ENCODE results near the gene TRIM9. TPM values are rescaled to one million over a fixed set of nuclear protein-coding genes. Genes with fewer than 3 reads are reported as not detected.

TRIM9 gene
- total and polyA plus RNA-seq, 9 donors = 0.36 to 8.7 (median 1.7) TPM

DNA sequence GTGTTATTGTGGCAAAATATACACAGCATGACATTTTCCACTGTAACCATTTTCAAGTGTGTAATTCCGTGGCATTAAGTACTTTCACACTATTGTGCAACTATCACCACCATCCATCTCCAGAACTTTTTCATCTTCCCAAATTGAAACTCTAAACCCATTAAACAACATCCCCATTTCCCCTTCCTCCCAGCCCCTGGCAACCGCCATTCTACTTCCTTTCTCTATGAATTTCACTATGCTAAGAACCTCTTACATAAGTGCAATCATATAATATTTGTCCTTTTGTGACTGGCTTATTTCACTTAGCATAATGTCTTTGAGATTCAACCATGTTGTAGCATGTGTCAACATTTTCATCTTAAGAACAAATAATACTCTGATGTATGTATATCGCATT lies 82.8 kb downstream of the TRIM9 start:
- Histone ChIP-seq H3K27ac (no peak overlapping the region), H3K27me3 (no peaks in the 10 kb centered on the region), H3K9me3 (no peaks in the 10 kb centered on the region), H3K4me3 (no peak overlapping the region), H3K36me3 (no peaks in the 10 kb centered on the region), H3K4me1 (ENCODE audit: insufficient read depth) (no peaks in the 10 kb centered on the region)
- 92 to 95% (median 95%) methylated on average over 3 of the region's 3 CpGs for WGBS, 3 donors
- TF ChIP-seq EP300 (IDR thresholded peaks at IDR 0.05) = no peak
- TF ChIP-seq, protein P1, sequence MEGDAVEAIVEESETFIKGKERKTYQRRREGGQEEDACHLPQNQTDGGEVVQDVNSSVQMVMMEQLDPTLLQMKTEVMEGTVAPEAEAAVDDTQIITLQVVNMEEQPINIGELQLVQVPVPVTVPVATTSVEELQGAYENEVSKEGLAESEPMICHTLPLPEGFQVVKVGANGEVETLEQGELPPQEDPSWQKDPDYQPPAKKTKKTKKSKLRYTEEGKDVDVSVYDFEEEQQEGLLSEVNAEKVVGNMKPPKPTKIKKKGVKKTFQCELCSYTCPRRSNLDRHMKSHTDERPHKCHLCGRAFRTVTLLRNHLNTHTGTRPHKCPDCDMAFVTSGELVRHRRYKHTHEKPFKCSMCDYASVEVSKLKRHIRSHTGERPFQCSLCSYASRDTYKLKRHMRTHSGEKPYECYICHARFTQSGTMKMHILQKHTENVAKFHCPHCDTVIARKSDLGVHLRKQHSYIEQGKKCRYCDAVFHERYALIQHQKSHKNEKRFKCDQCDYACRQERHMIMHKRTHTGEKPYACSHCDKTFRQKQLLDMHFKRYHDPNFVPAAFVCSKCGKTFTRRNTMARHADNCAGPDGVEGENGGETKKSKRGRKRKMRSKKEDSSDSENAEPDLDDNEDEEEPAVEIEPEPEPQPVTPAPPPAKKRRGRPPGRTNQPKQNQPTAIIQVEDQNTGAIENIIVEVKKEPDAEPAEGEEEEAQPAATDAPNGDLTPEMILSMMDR (IDR thresholded peaks at IDR 0.05) = no peak
- no peak for TF ChIP-seq POLR2A (IDR thresholded peaks at IDR 0.05)
- intact Hi-C loops (cut with DNase I) = no loop called here
- no peak for DNase-seq

DNA sequence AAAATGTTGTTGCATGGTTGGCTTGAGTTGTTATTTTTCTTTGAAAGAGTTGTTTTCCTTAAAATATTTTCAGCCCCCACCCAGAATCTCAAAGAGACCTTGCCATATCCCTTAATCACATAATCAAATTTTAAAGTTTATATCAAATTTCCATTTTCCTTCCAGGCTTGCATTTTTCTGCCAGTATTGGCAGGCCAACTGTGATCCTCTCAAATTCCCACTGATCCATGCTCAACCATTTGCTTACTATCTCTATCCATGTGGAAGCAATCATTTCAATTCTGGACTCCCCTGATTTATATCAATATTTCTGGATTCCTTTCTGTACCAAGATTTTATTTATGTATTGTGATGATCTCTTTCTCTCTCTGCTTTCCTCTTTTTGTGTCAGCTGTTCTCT lies 86.5 kb downstream of the TRIM9 start:
- intact Hi-C loops (cut with DNase I) = no loop called here
- H3K36me3 ChIP-seq = no peaks in the 10 kb centered on the region
- no peak overlapping the region for H3K4me3 ChIP-seq
- H3K9me3 ChIP-seq = no peaks in the 10 kb centered on the region
- no peaks in the 10 kb centered on the region for H3K27me3 ChIP-seq
- TF ChIP-seq, protein P1 (IDR thresholded peaks at IDR 0.05) = no peak
- TF ChIP-seq POLR2A (IDR thresholded peaks at IDR 0.05) (no peak), EP300 (IDR thresholded peaks at IDR 0.05) (no peak)
- DNase-seq = no peak
- no peaks in the 10 kb centered on the region for H3K4me1 ChIP-seq (ENCODE audit: insufficient read depth)
- H3K27ac ChIP-seq = no peak overlapping the region

DNA sequence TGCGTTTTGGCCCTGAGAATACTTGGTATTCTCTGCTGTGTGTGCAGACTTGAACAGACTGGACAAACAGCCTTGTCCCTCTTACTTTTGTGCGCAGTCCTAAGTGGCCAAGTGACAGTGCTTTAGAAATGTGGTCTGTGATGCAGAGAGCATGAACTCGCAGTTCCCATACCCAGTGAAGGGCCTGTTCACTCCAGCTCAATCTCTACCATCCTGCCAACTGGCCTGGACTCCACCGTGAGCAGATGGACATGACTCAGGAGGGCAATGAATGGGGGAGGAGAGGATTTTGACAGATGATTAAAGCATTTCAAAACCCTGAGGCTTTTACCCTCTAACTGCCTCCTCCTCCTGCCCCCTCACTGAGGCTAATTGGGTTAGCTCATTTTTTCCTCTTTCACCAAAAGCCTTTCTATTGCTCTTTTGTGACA lies 88.1 kb downstream of the TRIM9 start:
- no peak for DNase-seq
- no peak overlapping the region for H3K27ac ChIP-seq
- no peak for TF ChIP-seq POLR2A (IDR thresholded peaks at IDR 0.05)
- no peak for TF ChIP-seq EP300 (IDR thresholded peaks at IDR 0.05)
- TF ChIP-seq, protein P1 (IDR thresholded peaks at IDR 0.05) = no peak
- no peaks in the 10 kb centered on the region for H3K9me3 ChIP-seq
- 69 to 74% (median 70%) methylated on average over 4 of the region's 4 CpGs for WGBS, 3 donors
- intact Hi-C loops (cut with DNase I) = no loop called here
- no peak overlapping the region for H3K4me3 ChIP-seq
- H3K27me3 ChIP-seq = no peaks in the 10 kb centered on the region
- H3K4me1 ChIP-seq (ENCODE audit: insufficient read depth) = no peaks in the 10 kb centered on the region
- no peaks in the 10 kb centered on the region for H3K36me3 ChIP-seq

DNA sequence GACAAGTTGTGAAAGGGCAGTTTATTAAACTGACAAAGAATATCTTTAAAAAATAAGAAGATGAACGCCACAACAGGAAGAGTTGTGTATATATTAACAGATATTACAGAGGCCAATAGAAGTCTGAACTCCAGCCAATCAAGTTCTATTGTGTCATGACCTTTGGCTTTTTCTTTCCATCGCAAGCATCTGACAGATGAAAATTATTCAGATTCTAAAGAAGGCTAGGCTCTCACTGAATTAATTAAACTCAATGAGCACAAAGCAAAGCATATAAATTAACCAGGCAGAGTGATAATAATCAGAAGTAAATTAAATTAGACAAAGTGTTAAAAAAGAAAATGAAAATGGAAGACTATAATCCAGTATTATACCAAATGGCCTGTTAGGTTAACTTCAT lies 88.6 kb downstream of the TRIM9 start:
- 70 to 80% (median 79%) methylated on average over 2 of the region's 2 CpGs for WGBS, 3 donors
- TF ChIP-seq EP300 (IDR thresholded peaks at IDR 0.05) (no peak), POLR2A (IDR thresholded peaks at IDR 0.05) (no peak)
- TF ChIP-seq, protein P1 (IDR thresholded peaks at IDR 0.05) = no peak
- Histone ChIP-seq H3K27me3 (no peaks in the 10 kb centered on the region), H3K36me3 (no peaks in the 10 kb centered on the region), H3K4me1 (ENCODE audit: insufficient read depth) (no peaks in the 10 kb centered on the region), H3K27ac (no peak overlapping the region), H3K4me3 (no peak overlapping the region), H3K9me3 (no peaks in the 10 kb centered on the region)
- DNase-seq = no peak
- intact Hi-C loops (cut with DNase I) = no loop called here

Data from ovary (tissue), 9 donors.